T-helper 1 cell (primary cell): ENCODE results near the gene DDX59.
A peak's percentile ranks its signal among the peaks of the same experiment; 100 is the strongest.

Experiments
- DNase-seq, 5 donors: peaks; one replicate each; pipeline ENCODE4 v3.0.0-alpha.2; 2012 to 2020

Gene DDX59

GRCh38 chr1:200628223-200628881 lies 41.4 kb downstream of the DDX59 start:
- DNase-seq: peak in 4 of 5 donors; percentile 7 to 48 (median 18)

GRCh38 chr1:200627575-200628222 lies 42.0 kb downstream of the DDX59 start:
- DNase-seq: no peak

DNA sequence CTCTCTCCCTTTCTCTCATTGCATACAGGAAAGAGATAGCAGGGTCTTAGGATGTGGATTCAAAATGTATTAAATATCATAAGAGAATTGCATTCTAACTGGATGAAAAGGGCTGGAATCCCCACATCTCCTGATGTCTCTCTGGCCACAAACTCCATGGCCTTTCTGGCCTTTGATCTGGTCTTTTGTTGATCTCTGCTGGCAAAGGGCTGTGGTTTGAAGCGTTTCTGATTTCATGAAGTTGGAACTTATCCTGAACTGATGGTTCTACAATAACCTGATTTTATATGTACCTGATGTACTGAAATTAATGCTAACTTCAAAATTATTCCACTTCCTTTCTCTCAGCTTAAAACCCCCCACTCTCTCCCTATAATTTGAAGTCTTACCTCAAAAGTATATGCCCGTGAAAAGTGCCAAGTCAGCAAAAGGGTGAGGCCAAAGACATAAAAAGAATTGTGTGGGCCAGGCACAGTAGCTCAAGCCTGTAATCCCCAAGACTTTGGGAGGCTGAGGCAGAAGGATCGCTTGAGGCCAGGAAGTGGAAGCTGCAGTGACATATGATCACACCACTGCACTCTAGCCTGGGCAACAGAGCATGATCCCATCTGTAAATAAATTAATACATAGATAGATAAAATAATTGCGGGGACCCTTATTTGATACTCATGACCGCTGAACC lies 42.7 kb downstream of the DDX59 start:
- DNase-seq: no peak

- peak in 1 of 5 donors; percentile 71 for DNase-seq
Observed at GRCh38 chr1:200625381-200625824, 44.3 kb downstream of the DDX59 start.

DNA sequence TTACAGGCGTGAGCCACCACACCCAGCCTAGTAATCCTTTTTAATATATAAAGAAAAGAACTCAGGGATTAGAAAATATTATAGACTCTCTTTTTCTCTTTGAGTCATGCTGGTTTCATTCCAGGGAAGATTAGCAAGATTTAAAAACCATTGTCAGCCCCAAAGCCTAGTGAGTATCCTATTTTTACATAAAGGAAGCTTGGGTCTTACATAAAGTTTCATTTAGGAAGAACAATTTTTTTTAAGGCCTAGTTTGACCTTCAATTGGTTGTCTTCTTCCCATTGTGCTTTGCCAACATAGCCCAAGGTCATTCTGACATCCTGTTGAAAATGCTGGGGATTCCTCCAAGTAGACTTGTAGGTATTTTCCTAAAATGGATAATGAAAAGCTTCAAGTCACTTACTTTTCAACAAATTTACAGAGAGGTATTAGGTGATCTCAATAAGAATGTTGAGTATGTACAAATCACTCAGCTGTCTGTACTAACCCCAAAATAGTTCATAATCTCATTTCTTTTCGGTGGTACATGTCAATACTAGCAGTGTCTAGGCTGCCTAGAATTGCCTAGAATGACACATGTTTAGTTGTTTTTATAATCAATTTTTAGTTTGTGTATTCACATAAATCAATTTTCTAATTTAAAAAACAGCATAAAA lies 44.9 kb downstream of the DDX59 start:
- no peak for DNase-seq

DNA sequence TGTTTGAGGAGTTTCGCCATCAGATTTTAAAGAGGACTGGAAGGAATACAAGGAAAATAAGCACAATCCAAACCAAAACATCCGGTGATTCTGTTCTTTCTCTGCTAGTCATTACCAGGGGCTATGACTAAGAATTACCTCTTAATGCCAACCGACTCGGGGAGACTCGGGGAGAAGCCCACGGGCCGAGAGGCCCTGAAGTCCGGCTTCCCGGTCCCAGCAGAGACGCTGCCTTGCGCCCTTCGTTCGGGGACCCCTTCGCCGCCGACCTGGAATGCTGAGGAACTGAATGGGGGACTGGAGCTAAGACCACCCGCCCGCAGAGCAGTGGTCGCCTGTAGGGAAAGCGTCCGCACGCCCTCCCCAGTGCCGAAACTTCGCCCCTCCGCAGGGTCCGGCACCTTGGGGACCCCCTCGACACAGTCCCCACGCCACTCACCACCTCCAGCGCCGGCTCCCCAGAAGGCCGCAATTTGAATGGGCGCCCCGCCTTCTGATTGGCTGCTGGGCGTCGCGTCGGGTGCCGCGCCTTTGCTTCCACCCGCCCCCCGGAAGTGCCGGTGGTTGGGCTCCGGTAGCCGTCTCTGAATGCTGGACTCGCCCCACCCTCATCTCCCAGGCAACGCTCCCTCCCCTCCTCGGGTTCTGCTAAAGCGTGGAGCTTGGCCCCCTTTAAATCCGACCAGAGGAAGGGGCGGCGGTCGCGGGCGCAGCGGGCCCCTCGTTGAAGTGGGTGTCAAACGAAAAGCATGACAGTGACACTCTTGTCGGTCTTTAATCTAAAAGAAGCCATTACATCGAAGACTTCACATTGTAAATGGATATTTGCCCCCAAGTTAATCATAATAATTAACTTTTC lies 49.2 kb downstream of the DDX59 start, which contains the start of gene KIF14:
Gene KIF14 (minus strand): TSS at position 479 of the 859 bp plus-strand sequence. CDS start 2,028 bp downstream, outside the sequence.
- DNase-seq: peak; percentile 85 to 93 (median 88)

DNA sequence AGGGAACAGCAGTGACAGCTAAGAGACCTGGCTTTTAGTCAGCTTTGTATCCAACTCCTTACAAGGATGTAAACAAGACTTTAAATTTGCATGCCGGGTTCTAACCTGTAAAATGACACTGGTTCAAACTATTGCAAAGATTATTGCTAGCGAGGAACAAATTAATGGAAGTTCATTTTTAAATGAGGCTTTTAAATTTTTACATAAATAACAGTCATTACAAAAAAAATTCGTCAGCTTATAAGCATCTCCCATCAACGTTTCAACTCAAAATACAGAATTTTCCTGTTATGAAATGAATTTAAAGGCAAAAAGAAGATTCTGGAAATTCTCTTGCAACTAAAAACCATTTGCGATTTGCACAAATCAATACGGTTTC lies 49.8 kb downstream of the DDX59 start:
- no peak for DNase-seq

DNA sequence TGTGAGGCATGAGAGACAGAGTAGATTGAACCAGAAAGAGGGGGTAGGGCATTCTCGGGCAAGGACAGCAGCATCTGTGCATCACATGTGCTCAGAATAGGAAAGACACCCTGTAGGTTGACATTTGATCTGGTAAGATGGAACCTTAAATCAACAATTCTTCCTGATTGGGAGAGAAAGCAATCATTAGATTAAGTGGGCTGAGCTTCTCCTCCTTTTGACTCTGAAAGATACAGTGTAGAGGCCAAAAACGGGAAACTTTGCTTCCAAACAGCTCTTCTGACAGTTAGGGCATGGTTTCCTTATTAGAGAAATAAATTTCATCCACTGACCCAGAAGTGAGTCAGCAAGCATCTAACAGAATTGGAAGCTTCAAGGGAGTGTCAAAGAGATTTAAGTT lies 58.9 kb downstream of the DDX59 start:
- no peak for DNase-seq

GRCh38 chr1:200602632-200603031 lies 67.1 kb downstream of the DDX59 start:
- no peak for DNase-seq
